Erythroblast (primary cell): Measurements from ENCODE around the gene BNIP5.

ENCODE experiments used
- GATA1 ChIP-seq: IDR thresholded peaks from 2 replicates; pipeline ENCODE4 v1.6.1; 2011; ENCODE audit warnings: low read depth, mild to moderate bottlenecking, control low read depth, low read length, moderate library complexity
- POLR2A ChIP-seq: IDR thresholded peaks from 2 replicates; pipeline ENCODE4 v1.6.1; 2011; ENCODE audit warnings: mild to moderate bottlenecking, low read length

GRCh38 chr6:36372088-36372487 is 35.4 kb upstream of the BNIP5 start:
- TF ChIP-seq POLR2A (no peak), GATA1 (no peak)
